Caco-2 (cell line): ENCODE data around the gene TEAD1. TPM values are rescaled to one million over a fixed set of nuclear protein-coding genes. Genes with fewer than 3 reads are reported as not detected.

Source experiments
- BruUV-seq: library from RNA; stranded (reverse); fragments of 400-500 nt; replicated peaks from 2 replicates; lab custom pipeline; 2021; lab: Mats Ljungman, UMichigan
- CTCF ChIA-PET: fragments of 300-600 bp; sonication (Branson Sonifier 250); formaldehyde crosslinking; loops from one replicate; lab custom pipeline; 2022; ENCODE audit warnings: antibody characterized with exemption; lab: Charles Lee
- POLR2A ChIA-PET: fragments of 300-600 bp; sonication (Branson Sonifier 250); formaldehyde crosslinking; loops from one replicate; lab custom pipeline; 2022; ENCODE audit warnings: antibody characterized with exemption; lab: Charles Lee
- DNase-seq, 2 experiments: peaks; one replicate each; pipeline versions ENCODE4 v3.0.0 to v3.0.0-alpha.2; 2020 to 2022
- H3K27me3 ChIP-seq: replicated peaks from 2 replicates; pipeline ENCODE4 v1.6.0; 2011; ENCODE audit warnings: low read length; ENCODE audit not compliant: control insufficient read depth, insufficient read depth
- H3K36me3 ChIP-seq: 2 replicates; pipeline ENCODE4 v1.5.1; 2011; ENCODE audit warnings: low read length; ENCODE audit not compliant: control insufficient read depth, insufficient read depth
- H3K4me1 ChIP-seq: fragments of 250-450 bp; sonication (Bioruptor Pico); 2 replicates; pipeline ENCODE4 v1.5.1; 2020; ENCODE audit warnings: mild to moderate bottlenecking
- H3K4me3 ChIP-seq: 2 replicates; pipeline ENCODE4 v1.5.1; 2011; ENCODE audit warnings: low read depth, mild to moderate bottlenecking, control low read depth, low read length
- H3K9me3 ChIP-seq: fragments of 250-450 bp; sonication (Bioruptor Pico); 2 replicates; pipeline ENCODE4 v1.5.1; 2020; ENCODE audit warnings: mild to moderate bottlenecking, moderate library complexity
- H3K27ac Mint-ChIP-seq: one replicate; pipeline ENCODE4 v1.8.0; 2022; ENCODE audit warnings: mixed read lengths; ENCODE audit not compliant: unreplicated experiment
- H3K27me3 Mint-ChIP-seq: one replicate; pipeline ENCODE4 v1.8.0; 2022; ENCODE audit warnings: mixed read lengths; ENCODE audit not compliant: insufficient read depth, unreplicated experiment
- H3K36me3 Mint-ChIP-seq: one replicate; pipeline ENCODE4 v1.8.0; 2022; ENCODE audit warnings: mild to moderate bottlenecking, mixed read lengths; ENCODE audit not compliant: insufficient read depth, unreplicated experiment
- H3K4me1 Mint-ChIP-seq: one replicate; pipeline ENCODE4 v1.8.0; 2022; ENCODE audit warnings: low read depth, mixed read lengths; ENCODE audit not compliant: unreplicated experiment
- H3K4me3 Mint-ChIP-seq: one replicate; pipeline ENCODE4 v1.8.0; 2022; ENCODE audit warnings: mild to moderate bottlenecking, moderate library complexity, mixed read lengths; ENCODE audit not compliant: unreplicated experiment
- H3K9me3 Mint-ChIP-seq: one replicate; pipeline ENCODE4 v1.8.0; 2022; ENCODE audit warnings: mixed read lengths; ENCODE audit not compliant: unreplicated experiment
- intact Hi-C: fragments of 100-400 bp; cut with micrococcal nuclease; formaldehyde crosslinking; loops from one replicate; pipeline ENCODE4 v1.10.0; 2022; ENCODE audit not compliant: unreplicated experiment
- total RNA-seq: library from RNA; stranded (reverse); gene quantifications from 2 replicates; pipeline ENCODE4 v1.2.3, GENCODE V29; 2022
- TF ChIP-seq, protein P1 (sequence below), 2 experiments: fragments of 200-600 bp in 1 of 2; IDR thresholded peaks; 1 replicate in 1 of 2; 2 replicates in 1 of 2; pipeline versions ENCODE4 v1.5.1 to v1.8.0; 2011 to 2022; ENCODE audit warnings: antibody characterized with exemption in 1 of 2, control low read depth in 1 of 2, inconsistent platforms in 1 of 2, low read depth in 1 of 2, low read length in 1 of 2, mild to moderate bottlenecking in 1 of 2, moderate library complexity in 1 of 2; ENCODE audit not compliant: insufficient read depth in 1 of 2, severe bottlenecking in 1 of 2, unreplicated experiment in 1 of 2

The TEAD1 gene
- total RNA-seq, 1 experiment from 2014 or later: 144 TPM

DNA sequence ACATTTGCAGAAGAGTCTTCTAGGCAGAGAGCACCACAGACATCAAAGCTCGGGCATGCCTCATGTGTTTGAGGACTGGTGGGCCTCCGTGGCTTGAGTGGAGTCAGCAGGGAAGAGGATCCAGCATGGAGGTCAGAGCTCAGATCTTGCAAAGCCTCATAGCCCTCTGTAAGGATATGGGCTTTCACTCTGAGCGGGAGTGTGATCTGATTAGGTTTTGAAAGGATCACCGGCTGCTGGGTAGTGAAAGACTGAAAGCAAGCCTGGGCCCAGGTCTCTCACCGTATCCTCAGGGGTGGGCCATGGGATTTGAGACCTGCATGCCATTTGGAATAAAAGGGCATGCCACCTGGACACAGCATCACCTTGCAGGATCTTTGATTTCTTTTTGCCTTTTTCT, 112.7 kb downstream of the TEAD1 start:
- no TSS peak for BruUV-seq
- Mint-ChIP-seq H3K27me3 (no peaks in the 10 kb centered on the region), H3K9me3 (no peaks in the 10 kb centered on the region), H3K36me3 (peaks cover 19% of the 10 kb centered on the region), H3K4me3 (no peak overlapping the region), H3K27ac (no peak overlapping the region), H3K4me1 (peaks cover 25% of the 10 kb centered on the region)
- H3K27me3 ChIP-seq: no peaks in the 10 kb centered on the region
- H3K36me3 ChIP-seq: no peaks in the 10 kb centered on the region
- TF ChIP-seq, protein P1, sequence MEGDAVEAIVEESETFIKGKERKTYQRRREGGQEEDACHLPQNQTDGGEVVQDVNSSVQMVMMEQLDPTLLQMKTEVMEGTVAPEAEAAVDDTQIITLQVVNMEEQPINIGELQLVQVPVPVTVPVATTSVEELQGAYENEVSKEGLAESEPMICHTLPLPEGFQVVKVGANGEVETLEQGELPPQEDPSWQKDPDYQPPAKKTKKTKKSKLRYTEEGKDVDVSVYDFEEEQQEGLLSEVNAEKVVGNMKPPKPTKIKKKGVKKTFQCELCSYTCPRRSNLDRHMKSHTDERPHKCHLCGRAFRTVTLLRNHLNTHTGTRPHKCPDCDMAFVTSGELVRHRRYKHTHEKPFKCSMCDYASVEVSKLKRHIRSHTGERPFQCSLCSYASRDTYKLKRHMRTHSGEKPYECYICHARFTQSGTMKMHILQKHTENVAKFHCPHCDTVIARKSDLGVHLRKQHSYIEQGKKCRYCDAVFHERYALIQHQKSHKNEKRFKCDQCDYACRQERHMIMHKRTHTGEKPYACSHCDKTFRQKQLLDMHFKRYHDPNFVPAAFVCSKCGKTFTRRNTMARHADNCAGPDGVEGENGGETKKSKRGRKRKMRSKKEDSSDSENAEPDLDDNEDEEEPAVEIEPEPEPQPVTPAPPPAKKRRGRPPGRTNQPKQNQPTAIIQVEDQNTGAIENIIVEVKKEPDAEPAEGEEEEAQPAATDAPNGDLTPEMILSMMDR (IDR thresholded peaks at IDR 0.05; ENCODE audit: insufficient read depth in 1 of 2, low read depth in 1 of 2, low read length in 1 of 2, severe bottlenecking in 1 of 2, unreplicated experiment in 1 of 2): no peak
- peaks cover 23% of the 10 kb centered on the region for H3K4me1 ChIP-seq
- no peak overlapping the region for H3K4me3 ChIP-seq
- H3K9me3 ChIP-seq: no peaks in the 10 kb centered on the region
- intact Hi-C loops: no loop called here
- ChIA-PET CTCF (interaction anchor here (1.1 kb wide), 1 partner anchor 102 kb away, joined by 3 read pairs; no protein-coding TSS in a partner anchor), POLR2A (no interaction called here)
- DNase-seq: no peak

DNA sequence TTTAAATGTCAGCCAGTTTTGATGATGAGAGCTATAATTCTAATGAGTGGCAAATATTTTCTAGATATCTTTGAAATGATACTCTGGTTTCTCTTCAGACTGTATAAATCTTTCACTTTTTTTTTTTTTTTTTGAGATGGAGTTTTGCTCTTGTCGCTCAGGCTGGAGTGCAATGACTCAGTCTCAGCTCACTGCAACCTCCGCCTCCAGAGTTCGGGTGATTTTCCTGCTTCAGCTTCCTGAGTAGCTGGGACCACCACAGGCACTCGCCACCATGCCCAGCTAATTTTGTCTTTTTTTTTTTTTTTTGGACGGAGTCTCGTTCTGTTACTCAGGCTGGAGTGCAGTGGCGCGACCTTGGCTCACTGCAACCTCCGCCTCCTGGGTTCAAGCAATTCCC, 113.6 kb downstream of the TEAD1 start:
- CTCF ChIA-PET: interaction anchor here (0.7 kb wide), 1 partner anchor 9 kb away, joined by 3 read pairs; no protein-coding TSS in a partner anchor
- intact Hi-C loops: no loop called here
- H3K4me1 ChIP-seq: peaks cover 32% of the 10 kb centered on the region
- TF ChIP-seq, protein P1 (IDR thresholded peaks at IDR 0.05; ENCODE audit: insufficient read depth in 1 of 2, low read depth in 1 of 2, low read length in 1 of 2, severe bottlenecking in 1 of 2, unreplicated experiment in 1 of 2): no peak
- H3K9me3 ChIP-seq: no peaks in the 10 kb centered on the region
- H3K4me3 ChIP-seq: no peak overlapping the region
- Mint-ChIP-seq H3K36me3 (peaks cover 13% of the 10 kb centered on the region), H3K4me1 (peaks cover 27% of the 10 kb centered on the region), H3K9me3 (no peaks in the 10 kb centered on the region), H3K4me3 (no peak overlapping the region), H3K27me3 (no peaks in the 10 kb centered on the region), H3K27ac (no peak overlapping the region)
- BruUV-seq: no TSS peak
- H3K36me3 ChIP-seq: no peaks in the 10 kb centered on the region
- POLR2A ChIA-PET: no interaction called here
- DNase-seq: no peak
- no peaks in the 10 kb centered on the region for H3K27me3 ChIP-seq

DNA sequence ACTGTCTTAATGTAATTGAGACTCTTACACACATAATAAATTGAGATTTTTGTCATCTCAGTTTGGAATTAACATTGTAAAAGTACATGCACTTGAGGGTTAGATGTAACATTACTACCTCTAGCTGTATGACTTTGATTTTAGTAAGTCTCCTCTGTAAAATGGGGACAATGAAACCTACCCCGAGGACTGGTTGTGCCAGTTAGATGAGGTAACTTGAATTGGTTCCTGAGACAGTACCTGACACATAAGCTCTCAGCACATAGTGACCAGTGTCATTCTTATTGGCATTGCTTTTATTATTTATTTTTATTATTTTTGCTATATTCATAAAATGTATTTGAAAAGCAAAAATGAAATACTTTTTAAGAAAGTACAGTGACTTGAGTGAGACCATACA, 114.8 kb downstream of the TEAD1 start:
- POLR2A ChIA-PET: no interaction called here
- H3K4me1 ChIP-seq: peaks cover 42% of the 10 kb centered on the region
- no peak overlapping the region for H3K4me3 ChIP-seq
- Mint-ChIP-seq H3K4me1 (peaks cover 22% of the 10 kb centered on the region), H3K9me3 (no peaks in the 10 kb centered on the region), H3K36me3 (peaks cover 11% of the 10 kb centered on the region), H3K27ac (no peak overlapping the region), H3K4me3 (no peak overlapping the region), H3K27me3 (no peaks in the 10 kb centered on the region)
- BruUV-seq: no TSS peak
- intact Hi-C loops: no loop called here
- no peaks in the 10 kb centered on the region for H3K9me3 ChIP-seq
- CTCF ChIA-PET: interaction anchor here (0.5 kb wide), 1 partner anchor 26 kb away, joined by 4 read pairs; no protein-coding TSS in a partner anchor
- no peaks in the 10 kb centered on the region for H3K36me3 ChIP-seq
- H3K27me3 ChIP-seq: no peaks in the 10 kb centered on the region
- no peak for DNase-seq
- TF ChIP-seq, protein P1 (IDR thresholded peaks at IDR 0.05; ENCODE audit: insufficient read depth in 1 of 2, low read depth in 1 of 2, low read length in 1 of 2, severe bottlenecking in 1 of 2, unreplicated experiment in 1 of 2): no peak
